Renal pelvis (tissue), 4 donors: ENCODE data around the gene CCL14. TPM values are rescaled to one million over a fixed set of nuclear protein-coding genes. Genes with fewer than 3 reads are reported as not detected.
"Not testable (repeated sequence)": the region's sequence is repeated elsewhere in the genome, so short reads cannot be mapped to it uniquely, and the experiment has no call there.

Experiments
- DNase-seq: peaks from one replicate; pipeline ENCODE4 v3.0.0-alpha.2; 2013
- polyA plus RNA-seq, 3 donors: library from polyadenylated mRNA; unstranded; fragments of 120-200 nt; gene quantifications; one replicate each; pipeline ENCODE4 v1.2.1, GENCODE V29; 2013; ENCODE audit not compliant: insufficient read length in 3 of 3

Gene CCL14
- polyA plus RNA-seq, 3 donors = 18.3 to 23.1 (median 22.1) TPM

- DNase-seq = no peak
Observed at GRCh38 chr17:35949401-35949800, 37.1 kb downstream of the CCL14 start.

DNA sequence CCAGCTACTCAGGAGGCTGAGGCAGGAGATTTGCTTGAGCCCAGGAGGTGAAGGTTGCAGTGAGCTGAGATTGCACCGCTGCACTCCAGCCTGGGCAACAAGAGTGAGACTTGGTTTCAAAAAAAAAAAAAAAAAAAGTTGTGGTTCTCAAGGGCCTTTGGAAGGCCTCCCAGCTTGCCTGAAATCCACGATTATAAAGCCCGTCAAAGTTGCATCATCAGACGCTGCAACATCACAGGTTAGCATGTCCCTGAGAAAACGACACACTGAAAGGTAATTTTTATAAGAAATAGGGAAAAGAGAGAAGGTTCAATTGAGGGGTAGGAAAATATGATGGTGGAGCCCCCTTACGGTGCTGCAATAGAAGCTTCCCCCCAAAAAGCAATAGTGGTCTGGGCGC is 38.4 kb downstream of the CCL14 start:
- DNase-seq = no peak

DNA sequence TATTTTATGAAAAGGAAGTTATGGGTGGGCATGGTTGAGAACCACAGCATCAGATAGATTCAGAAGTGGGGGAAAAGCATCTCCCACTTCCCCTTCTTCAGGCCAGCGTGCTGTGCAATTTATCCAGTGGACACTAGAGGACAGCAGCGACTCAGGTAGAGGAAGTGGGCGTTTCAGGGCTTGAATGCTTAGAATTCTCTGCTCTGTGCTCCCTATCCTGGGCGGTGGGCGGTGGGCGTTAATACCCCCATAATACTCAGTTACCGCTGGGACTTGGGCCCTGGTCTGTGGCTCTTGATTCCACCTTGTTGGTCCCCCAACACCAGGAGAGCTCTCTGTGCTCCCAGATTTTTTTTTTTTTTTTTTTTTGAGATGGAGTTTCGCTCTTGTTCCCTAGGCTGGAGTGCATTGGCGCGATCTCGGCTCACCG is 39.4 kb downstream of the CCL14 start:
- peak; percentile 40 for DNase-seq

DNA sequence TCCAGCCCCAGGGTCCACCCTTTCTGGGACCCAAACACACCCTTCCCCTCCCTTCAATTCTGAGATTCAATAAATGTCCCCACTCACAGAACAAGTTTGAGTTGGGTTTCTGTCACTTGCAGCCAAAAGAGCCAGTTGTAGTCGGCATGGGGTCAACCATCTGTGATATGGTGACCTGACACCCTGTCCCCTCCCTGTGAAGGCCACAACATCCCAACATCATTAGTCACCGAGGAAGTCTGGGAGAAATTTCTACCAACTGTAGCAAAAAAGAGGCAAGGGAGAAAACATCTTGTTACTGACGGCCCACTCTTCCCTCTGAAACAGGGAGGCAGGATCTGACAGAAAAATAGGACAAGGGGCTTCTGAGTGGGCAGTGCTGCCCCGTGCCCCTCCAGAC is 42.4 kb downstream of the CCL14 start:
- no peak for DNase-seq

DNA sequence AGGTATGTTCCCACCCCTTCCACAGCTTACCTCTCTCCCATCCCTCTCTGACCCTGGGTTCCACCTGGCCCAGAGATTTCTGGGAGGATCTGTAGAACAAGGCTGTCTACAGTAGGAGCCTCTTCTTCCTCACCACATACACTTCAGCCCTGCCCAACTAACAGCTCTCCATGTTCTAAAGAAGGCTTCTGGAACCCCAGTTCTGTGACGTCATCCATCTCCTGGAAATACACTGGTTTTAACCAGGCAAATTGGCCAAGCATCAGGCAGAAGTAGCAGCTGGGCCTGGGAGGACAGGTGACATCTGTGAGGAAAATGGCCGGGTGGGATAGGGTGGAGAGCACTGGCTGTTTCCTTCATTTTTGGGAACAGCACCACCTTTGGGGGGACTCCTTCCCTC is 43.0 kb downstream of the CCL14 start, which contains the start of gene LYZL6:
TSS of gene LYZL6 (minus strand) at position 177 of the 400 bp plus-strand sequence. CDS start 4,357 bp downstream, outside the sequence.
- DNase-seq = no peak

DNA sequence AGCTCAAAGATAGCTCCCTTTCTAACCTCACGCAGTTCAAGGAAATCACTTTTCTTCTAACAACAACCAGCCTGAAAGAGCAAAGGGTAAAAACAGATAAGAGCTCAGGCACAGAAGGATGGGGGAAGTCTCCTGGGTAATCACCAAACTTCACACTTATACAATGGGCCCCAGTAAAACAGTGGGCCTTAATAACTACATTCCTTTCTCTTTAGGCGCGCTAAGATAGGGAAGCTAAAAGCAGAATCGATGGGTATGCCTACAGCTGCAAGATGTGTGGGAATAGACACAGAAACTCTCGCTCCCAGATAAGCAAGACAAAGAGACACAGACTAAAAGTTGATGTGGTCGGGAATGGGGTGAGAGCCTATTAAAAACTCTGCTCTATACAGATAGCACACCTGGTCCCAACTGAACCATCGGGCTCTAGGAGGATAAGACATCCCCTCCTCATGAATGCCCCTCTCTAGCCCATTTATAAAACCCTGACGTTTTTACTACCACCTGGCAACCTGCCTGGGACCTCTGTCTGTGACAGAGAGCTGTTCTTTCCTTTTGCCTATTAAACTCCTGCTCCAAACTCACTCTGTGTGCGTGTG is 43.8 kb downstream of the CCL14 start:
- DNase-seq = peak; percentile 27

DNA sequence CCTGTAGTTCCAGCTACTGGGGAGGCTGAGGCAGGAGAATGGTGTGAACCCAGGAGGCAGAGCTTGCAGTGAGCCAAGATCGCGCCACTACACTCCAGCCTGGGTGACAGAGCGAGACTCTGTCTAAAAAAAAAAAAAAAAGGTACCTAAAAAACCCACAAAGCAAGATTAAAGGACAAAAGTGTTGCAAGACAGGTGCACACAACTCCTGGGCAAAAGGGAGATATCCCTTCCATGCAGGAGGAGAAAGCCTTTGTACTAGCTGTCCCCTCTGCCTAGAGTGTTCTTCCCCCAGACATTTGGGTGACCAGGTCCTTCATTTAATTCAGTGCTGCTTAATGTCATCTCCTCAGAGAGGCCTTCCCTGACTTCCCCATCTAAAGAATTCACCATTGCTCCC is 48.0 kb downstream of the CCL14 start:
- DNase-seq = not testable (repeated sequence)

- no peak for DNase-seq
Observed at GRCh38 chr17:35936063-35936462, 50.5 kb downstream of the CCL14 start.

DNA sequence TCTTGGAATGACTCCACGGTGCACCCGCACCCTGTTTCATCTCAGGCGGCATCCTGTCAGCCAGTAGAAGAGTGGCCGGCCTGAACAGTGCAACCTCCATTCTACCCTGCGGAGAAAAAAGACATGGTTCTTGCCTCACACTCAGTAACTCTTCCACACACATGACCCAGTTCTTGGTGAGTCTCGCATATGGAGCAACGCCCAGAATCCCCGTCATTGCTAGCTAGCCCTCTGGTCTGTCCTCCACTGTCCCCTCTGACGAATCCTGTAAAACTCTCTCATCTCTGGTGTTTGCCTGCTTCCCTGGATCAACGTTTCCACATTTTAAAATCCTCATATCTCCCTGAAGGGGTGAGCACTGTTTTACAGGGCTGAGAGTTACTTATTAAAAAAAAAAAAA is 51.8 kb downstream of the CCL14 start:
- DNase-seq = no peak

Other genes with a start within 250 kb of the CCL14 start
- gene GAS2L2, start 233.5 kb downstream of the CCL14 start, polyA plus RNA-seq = under 1 TPM; 0.03 to 0.13 (median 0.07) TPM
- gene C17orf50, start 225.8 kb downstream of the CCL14 start, polyA plus RNA-seq = under 1 TPM in 2 of 3 donors, not detected in 1; 0.09 to 0.29 TPM
- 1 to 10 TPM; 1.7 to 3.2 (median 2.0) TPM for gene MMP28, start 191.1 kb downstream of the CCL14 start, polyA plus RNA-seq
- gene TAF15, start 177.2 kb downstream of the CCL14 start, polyA plus RNA-seq = 100 to 1,000 TPM; 208 to 284 (median 226) TPM
- under 1 TPM; 0.06 to 0.61 (median 0.16) TPM for gene HEATR9, start 117.8 kb downstream of the CCL14 start, polyA plus RNA-seq
- gene CCL5, start 106.4 kb downstream of the CCL14 start, polyA plus RNA-seq = 1 to 10 TPM in 2 of 3 donors, under 1 TPM in 1; 0.96 to 1.4 (median 1.4) TPM
- gene RDM1, start 56.0 kb downstream of the CCL14 start, polyA plus RNA-seq = 1 to 10 TPM; 2.5 to 4.0 (median 3.6) TPM
- gene LYZL6, start 43.0 kb downstream of the CCL14 start, polyA plus RNA-seq = not detected
- gene CCL16, start 5.2 kb downstream of the CCL14 start, polyA plus RNA-seq = under 1 TPM; 0.17 to 0.42 (median 0.30) TPM
- gene CCL15, start 14.8 kb upstream of the CCL14 start, polyA plus RNA-seq = 10 to 100 TPM in 1 of 3 donors, 1 to 10 TPM in 2; 5.2 to 10.5 (median 6.9) TPM
- under 1 TPM in 1 of 3 donors, not detected in 2; 0.56 TPM for gene CCL23, start 31.2 kb upstream of the CCL14 start, polyA plus RNA-seq
- gene CCL18, start 77.5 kb upstream of the CCL14 start, polyA plus RNA-seq = not detected
- 1 to 10 TPM in 2 of 3 donors, under 1 TPM in 1; 0.65 to 2.6 (median 1.9) TPM for gene CCL3, start 103.4 kb upstream of the CCL14 start, polyA plus RNA-seq
- 1 to 10 TPM in 1 of 3 donors, under 1 TPM in 2; 0.73 to 1.3 (median 0.88) TPM for gene CCL4, start 117.1 kb upstream of the CCL14 start, polyA plus RNA-seq
- 10 to 100 TPM in 2 of 3 donors, 1 to 10 TPM in 1; 8.0 to 22.9 (median 13.6) TPM for gene TBC1D3B, start 189.9 kb upstream of the CCL14 start, polyA plus RNA-seq
- gene CCL3L1, start 210.0 kb upstream of the CCL14 start, polyA plus RNA-seq = under 1 TPM; 0.65 to 0.73 (median 0.69) TPM
- gene CCL4L2, start 224.3 kb upstream of the CCL14 start, polyA plus RNA-seq = under 1 TPM; 0.53 to 0.84 (median 0.83) TPM